ENCODE measurements around the gene TPCN2. TPM values are rescaled to one million over a fixed set of nuclear protein-coding genes. Genes with fewer than 3 reads are reported as not detected.
A peak's percentile ranks its signal among the peaks of the same experiment; 100 is the strongest.

TPCN2 gene
- total and polyA plus RNA-seq, 9 of the 15 experiments (the other 6 are each of a cell fraction or from before 2014, with no cell fraction given) = 0.66 to 10.2 (median 4.6) TPM

GRCh38 chr11:69156235-69156639 is 107.5 kb downstream of the TPCN2 start:
- no peaks in the 10 kb centered on the region; the same call in 2 of the 3 replicates for H3K79me2 ChIP-seq (ENCODE audit: control insufficient read depth, insufficient read depth, low read length)
- H3K27me3 ChIP-seq (ENCODE audit: control insufficient read depth in 2 of 2, insufficient read depth in 2 of 2, low read length in 2 of 2) = peaks cover 4 to 57% of the 10 kb centered on the region in 2 experiments
- peak overlapping the region; percentile 68 for H3K4me2 ChIP-seq (ENCODE audit: insufficient read depth, low read length)
- intact Hi-C loops (cut with micrococcal nuclease) (no loop called here), in situ Hi-C loops (cut with MboI) (no loop called here)
- H3K36me3 ChIP-seq (ENCODE audit: control insufficient read depth, insufficient read depth, low read length) = no peaks in the 10 kb centered on the region
- peaks cover 4% of the 10 kb centered on the region for H3K9me1 ChIP-seq (ENCODE audit: control insufficient read depth, insufficient read depth, low read length)
- peak overlapping the region; percentile 61 for H2AFZ ChIP-seq (ENCODE audit: low read depth, low read length)
- H3K27ac ChIP-seq (ENCODE audit: extremely low read depth, low read depth, low read length) = peak overlapping the region; percentile 66
- peak overlapping the region; percentile 11; the same call in 1 of the 2 replicates for H3K4me3 ChIP-seq
- no TSS peak for BruUV-seq (replicated peaks)
- peak; percentile 29 for FAIRE-seq
- peaks cover 36% of the 10 kb centered on the region in 2 experiments; a peak in 4 of 5 replicates for H3K4me1 ChIP-seq (replicated peaks in 1 of 2; ENCODE audit: control insufficient read depth in 2 of 2, insufficient read depth in 2 of 2, low read length in 2 of 2)
- WGBS (ENCODE audit: insufficient coverage, low coverage, missing lambda C conversion rate) = 6% methylated on average over 12 of the region's 13 CpGs
- ChIA-PET CTCF (ENCODE audit: low intra/inter-chr PET ratio) (no interaction called here), POLR2A (interaction anchor here (0.6 kb wide), 3 partner anchors 14 to 824 kb away, joined by 3 read pairs; no protein-coding TSS in a partner anchor)
- H4K20me1 ChIP-seq (replicated peaks; ENCODE audit: control insufficient read depth, insufficient read depth, low read length) = no peaks in the 10 kb centered on the region
- DNase-seq (ENCODE audit: extremely low read depth in 1 of 4, low spot score in 3 of 4) = peak in 2 of 4 experiments; percentile 56
- peak overlapping the region; percentile 55 to 56 for H3K9ac ChIP-seq (ENCODE audit: insufficient read depth in 1 of 2, low read depth in 2 of 2, low read length in 2 of 2)
- H3K9me3 ChIP-seq (replicated peaks; ENCODE audit: control insufficient read depth, insufficient read depth, low read depth, low read length) = no peaks in the 10 kb centered on the region
- ATAC-seq = peak; percentile 47
- TF ChIP-seq KDM5B (IDR thresholded peaks at IDR 0.05; ENCODE audit: insufficient replicate concordance, low read depth, low read length) (no peak), POLR2B (IDR thresholded peaks at IDR 0.05; ENCODE audit: low read depth, partially characterized antibody) (no peak), CBX8 (IDR thresholded peaks at IDR 0.05; ENCODE audit: borderline replicate concordance, extremely low read depth, low read depth, low read length, poor library complexity, severe bottlenecking) (no peak), ZNF444 (CRISPR knock-in tag; IDR thresholded peaks at IDR 0.05) (no peak), ZNF143 (CRISPR knock-in tag; IDR thresholded peaks at IDR 0.05) (no peak), ZMIZ1 (IDR thresholded peaks at IDR 0.05; ENCODE audit: low read depth in 2 of 2, low read length in 2 of 2) (no peak), NCOA4 (IDR thresholded peaks at IDR 0.05; ENCODE audit: partially characterized antibody) (no peak), ZKSCAN8 (CRISPR knock-in tag; IDR thresholded peaks at IDR 0.05) (no peak; the same call in 1 of the 2 replicates), NFRKB (IDR thresholded peaks at IDR 0.05; ENCODE audit: low read depth) (no peak), U2AF1 (optimal IDR thresholded peaks at IDR 0.05; ENCODE audit: low read depth, low read length) (no peak), ZNF507 (tag; conservative IDR thresholded peaks at IDR 0.05) (no peak), SIN3A (IDR thresholded peaks at IDR 0.05; ENCODE audit: borderline replicate concordance in 2 of 2, control insufficient read depth in 1 of 2, low read depth in 2 of 2, low read length in 2 of 2) (no peak), GTF2A2 (tag; IDR thresholded peaks at IDR 0.05) (no peak), ZSCAN32 (CRISPR knock-in tag; IDR thresholded peaks at IDR 0.05) (no peak)
- TF ChIP-seq, protein P1, sequence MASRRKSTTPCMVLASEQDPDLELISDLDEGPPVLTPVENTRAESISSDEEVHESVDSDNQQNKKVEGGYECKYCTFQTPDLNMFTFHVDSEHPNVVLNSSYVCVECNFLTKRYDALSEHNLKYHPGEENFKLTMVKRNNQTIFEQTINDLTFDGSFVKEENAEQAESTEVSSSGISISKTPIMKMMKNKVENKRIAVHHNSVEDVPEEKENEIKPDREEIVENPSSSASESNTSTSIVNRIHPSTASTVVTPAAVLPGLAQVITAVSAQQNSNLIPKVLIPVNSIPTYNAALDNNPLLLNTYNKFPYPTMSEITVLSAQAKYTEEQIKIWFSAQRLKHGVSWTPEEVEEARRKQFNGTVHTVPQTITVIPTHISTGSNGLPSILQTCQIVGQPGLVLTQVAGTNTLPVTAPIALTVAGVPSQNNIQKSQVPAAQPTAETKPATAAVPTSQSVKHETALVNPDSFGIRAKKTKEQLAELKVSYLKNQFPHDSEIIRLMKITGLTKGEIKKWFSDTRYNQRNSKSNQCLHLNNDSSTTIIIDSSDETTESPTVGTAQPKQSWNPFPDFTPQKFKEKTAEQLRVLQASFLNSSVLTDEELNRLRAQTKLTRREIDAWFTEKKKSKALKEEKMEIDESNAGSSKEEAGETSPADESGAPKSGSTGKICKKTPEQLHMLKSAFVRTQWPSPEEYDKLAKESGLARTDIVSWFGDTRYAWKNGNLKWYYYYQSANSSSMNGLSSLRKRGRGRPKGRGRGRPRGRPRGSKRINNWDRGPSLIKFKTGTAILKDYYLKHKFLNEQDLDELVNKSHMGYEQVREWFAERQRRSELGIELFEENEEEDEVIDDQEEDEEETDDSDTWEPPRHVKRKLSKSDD (conservative IDR thresholded peaks at IDR 0.05; ENCODE audit: low read length) = no peak

All from K562 (cell line).